Testis (tissue), 2 donors: ENCODE results near the gene SLC10A2.

ENCODE experiments used
- POLR2A ChIP-seq: fragments of 450-650 bp; IDR thresholded peaks from one replicate; pipeline ENCODE4 v1.6.1; 2017; ENCODE audit warnings: antibody characterized with exemption, mild to moderate bottlenecking, moderate library complexity
- TF ChIP-seq, protein P1 (sequence below), 3 experiments: fragments of 450-650 bp in 2 of 3; fragments of 200-600 bp in 1 of 3; sonication (generic) in 1 of 3; IDR thresholded peaks; one replicate each; pipeline ENCODE4 v1.5.1; 2016 to 2019; ENCODE audit warnings: antibody characterized with exemption in 3 of 3, mild to moderate bottlenecking in 2 of 3, moderate library complexity in 1 of 3

DNA sequence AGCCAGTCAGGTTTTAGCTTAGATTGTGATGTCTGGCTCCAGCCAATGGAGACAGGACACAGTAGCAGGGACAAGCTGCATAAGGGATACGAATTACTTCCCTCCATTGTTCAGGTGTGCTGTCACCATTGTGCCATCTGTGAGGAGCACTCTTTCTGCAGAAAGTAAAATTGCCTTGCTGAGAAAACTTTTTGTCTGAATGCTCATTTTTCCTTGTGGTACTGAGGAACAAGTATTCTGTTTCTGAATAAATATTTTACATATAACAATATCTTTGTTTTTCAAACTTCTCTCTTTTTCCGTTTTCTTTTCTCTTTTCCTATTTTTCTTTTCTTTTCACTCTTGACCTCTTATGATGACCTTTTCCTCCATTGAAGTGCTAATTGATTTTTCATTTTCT lies 10.2 kb downstream of the SLC10A2 start:
- TF ChIP-seq, protein P1, sequence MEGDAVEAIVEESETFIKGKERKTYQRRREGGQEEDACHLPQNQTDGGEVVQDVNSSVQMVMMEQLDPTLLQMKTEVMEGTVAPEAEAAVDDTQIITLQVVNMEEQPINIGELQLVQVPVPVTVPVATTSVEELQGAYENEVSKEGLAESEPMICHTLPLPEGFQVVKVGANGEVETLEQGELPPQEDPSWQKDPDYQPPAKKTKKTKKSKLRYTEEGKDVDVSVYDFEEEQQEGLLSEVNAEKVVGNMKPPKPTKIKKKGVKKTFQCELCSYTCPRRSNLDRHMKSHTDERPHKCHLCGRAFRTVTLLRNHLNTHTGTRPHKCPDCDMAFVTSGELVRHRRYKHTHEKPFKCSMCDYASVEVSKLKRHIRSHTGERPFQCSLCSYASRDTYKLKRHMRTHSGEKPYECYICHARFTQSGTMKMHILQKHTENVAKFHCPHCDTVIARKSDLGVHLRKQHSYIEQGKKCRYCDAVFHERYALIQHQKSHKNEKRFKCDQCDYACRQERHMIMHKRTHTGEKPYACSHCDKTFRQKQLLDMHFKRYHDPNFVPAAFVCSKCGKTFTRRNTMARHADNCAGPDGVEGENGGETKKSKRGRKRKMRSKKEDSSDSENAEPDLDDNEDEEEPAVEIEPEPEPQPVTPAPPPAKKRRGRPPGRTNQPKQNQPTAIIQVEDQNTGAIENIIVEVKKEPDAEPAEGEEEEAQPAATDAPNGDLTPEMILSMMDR (IDR thresholded peaks at IDR 0.05): no peak
- TF ChIP-seq POLR2A: no peak
